ENCODE results near the gene AR. TPM values are rescaled to one million over a fixed set of nuclear protein-coding genes. Genes with fewer than 3 reads are reported as not detected.

Gene AR
- total RNA-seq, 1 donor from 2014 or later: not detected

DNA sequence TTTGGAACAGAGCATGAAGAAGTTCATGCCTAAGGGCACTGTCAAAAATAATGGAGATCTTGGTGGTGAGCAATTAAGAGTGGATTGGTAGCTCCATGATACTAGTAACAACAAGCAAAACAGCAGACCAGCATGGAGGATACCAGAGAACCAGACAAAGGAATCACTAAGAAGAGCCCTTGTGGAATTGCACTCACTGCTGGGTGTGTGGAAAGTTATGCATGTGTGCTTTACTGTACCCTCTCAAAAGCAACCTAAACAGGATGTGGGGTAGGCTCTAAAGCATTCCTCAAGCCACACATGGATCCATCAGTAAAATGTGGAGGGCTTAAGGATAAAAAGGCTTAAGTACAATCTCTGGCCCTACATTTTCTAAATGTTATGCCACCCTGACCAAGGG lies 69.5 kb downstream of the AR start:
- Mint-ChIP-seq H3K9me3 (peaks cover 3% of the 10 kb centered on the region), H3K27me3 (no peaks in the 10 kb centered on the region), H3K27ac (no peak overlapping the region), H3K36me3 (ENCODE audit: low read depth) (no peaks in the 10 kb centered on the region), H3K4me1 (no peaks in the 10 kb centered on the region), H3K4me3 (no peak overlapping the region)
- CTCF ChIA-PET: no interaction called here
- no peak for DNase-seq
- TF ChIP-seq, protein P1, sequence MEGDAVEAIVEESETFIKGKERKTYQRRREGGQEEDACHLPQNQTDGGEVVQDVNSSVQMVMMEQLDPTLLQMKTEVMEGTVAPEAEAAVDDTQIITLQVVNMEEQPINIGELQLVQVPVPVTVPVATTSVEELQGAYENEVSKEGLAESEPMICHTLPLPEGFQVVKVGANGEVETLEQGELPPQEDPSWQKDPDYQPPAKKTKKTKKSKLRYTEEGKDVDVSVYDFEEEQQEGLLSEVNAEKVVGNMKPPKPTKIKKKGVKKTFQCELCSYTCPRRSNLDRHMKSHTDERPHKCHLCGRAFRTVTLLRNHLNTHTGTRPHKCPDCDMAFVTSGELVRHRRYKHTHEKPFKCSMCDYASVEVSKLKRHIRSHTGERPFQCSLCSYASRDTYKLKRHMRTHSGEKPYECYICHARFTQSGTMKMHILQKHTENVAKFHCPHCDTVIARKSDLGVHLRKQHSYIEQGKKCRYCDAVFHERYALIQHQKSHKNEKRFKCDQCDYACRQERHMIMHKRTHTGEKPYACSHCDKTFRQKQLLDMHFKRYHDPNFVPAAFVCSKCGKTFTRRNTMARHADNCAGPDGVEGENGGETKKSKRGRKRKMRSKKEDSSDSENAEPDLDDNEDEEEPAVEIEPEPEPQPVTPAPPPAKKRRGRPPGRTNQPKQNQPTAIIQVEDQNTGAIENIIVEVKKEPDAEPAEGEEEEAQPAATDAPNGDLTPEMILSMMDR (IDR thresholded peaks at IDR 0.05): no peak
- ATAC-seq (ENCODE audit: low read depth): no peak
- POLR2A ChIA-PET: no interaction called here
- intact Hi-C loops (cut with micrococcal nuclease): no loop called here

DNA sequence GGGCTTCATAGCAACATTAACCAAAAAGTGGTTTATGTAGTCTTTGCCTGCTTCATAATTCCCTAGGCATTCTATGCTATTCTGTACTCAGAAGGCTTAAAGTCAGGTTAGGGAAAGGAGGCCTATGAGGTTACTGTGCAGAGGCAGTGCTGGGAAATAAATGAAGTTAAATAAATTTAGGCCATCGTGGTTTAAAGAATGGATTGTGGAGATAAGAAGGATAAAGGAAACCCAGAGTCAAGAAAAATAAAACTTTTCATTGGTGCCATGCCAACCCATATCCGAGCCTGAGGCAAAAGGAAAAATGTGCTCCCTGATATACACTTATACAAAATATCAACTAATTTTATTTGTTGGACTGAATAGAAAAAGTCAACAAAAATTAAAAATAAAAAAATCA lies 70.2 kb downstream of the AR start:
- no peaks in the 10 kb centered on the region for H3K36me3 Mint-ChIP-seq (ENCODE audit: low read depth)
- CTCF ChIA-PET: no interaction called here
- POLR2A ChIA-PET: no interaction called here
- no peak overlapping the region for H3K27ac Mint-ChIP-seq
- no peak for ATAC-seq (ENCODE audit: low read depth)
- H3K4me3 Mint-ChIP-seq: no peak overlapping the region
- intact Hi-C loops (cut with micrococcal nuclease): no loop called here
- H3K4me1 Mint-ChIP-seq: no peaks in the 10 kb centered on the region
- no peak for DNase-seq
- H3K9me3 Mint-ChIP-seq: peaks cover 3% of the 10 kb centered on the region
- TF ChIP-seq, protein P1 (IDR thresholded peaks at IDR 0.05): no peak
- H3K27me3 Mint-ChIP-seq: no peaks in the 10 kb centered on the region

DNA sequence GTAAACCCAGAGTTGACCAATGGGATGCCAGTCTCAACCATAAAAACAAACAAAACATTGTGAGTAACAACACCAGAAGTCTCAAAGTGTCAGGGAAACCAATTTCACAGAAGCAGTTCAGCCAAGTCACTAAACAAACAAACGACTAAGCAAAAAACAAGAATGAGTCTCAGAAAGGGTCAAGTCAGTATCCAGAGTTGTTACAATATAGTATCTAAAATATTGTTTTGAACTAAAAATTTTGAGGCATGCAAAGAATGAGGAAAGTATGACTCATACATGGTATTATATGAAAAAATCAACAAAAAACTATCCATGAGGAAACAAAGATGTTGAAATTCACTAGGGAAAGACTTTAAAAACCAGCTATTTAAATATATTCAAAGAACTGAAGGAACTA lies 70.6 kb downstream of the AR start:
- Mint-ChIP-seq H3K4me3 (no peak overlapping the region), H3K9me3 (peaks cover 3% of the 10 kb centered on the region), H3K36me3 (ENCODE audit: low read depth) (no peaks in the 10 kb centered on the region), H3K27ac (no peak overlapping the region), H3K4me1 (no peaks in the 10 kb centered on the region), H3K27me3 (no peaks in the 10 kb centered on the region)
- ChIA-PET POLR2A (no interaction called here), CTCF (no interaction called here)
- no peak for ATAC-seq (ENCODE audit: low read depth)
- DNase-seq: no peak
- TF ChIP-seq, protein P1 (IDR thresholded peaks at IDR 0.05): no peak
- intact Hi-C loops (cut with micrococcal nuclease): no loop called here

GRCh38 chrX:67619253-67619652 lies 75.4 kb downstream of the AR start:
- H3K27me3 Mint-ChIP-seq: no peaks in the 10 kb centered on the region
- no peaks in the 10 kb centered on the region for H3K36me3 Mint-ChIP-seq (ENCODE audit: low read depth)
- TF ChIP-seq, protein P1 (IDR thresholded peaks at IDR 0.05): no peak
- H3K27ac Mint-ChIP-seq: no peak overlapping the region
- ChIA-PET CTCF (no interaction called here), POLR2A (no interaction called here)
- no peak for ATAC-seq (ENCODE audit: low read depth)
- no peak overlapping the region for H3K4me3 Mint-ChIP-seq
- intact Hi-C loops (cut with micrococcal nuclease): no loop called here
- DNase-seq: no peak
- H3K4me1 Mint-ChIP-seq: no peaks in the 10 kb centered on the region
- peaks cover 1% of the 10 kb centered on the region for H3K9me3 Mint-ChIP-seq

GRCh38 chrX:67622053-67622585 lies 78.3 kb downstream of the AR start:
- intact Hi-C loops (cut with micrococcal nuclease): no loop called here
- no peaks in the 10 kb centered on the region for H3K4me1 Mint-ChIP-seq
- ChIA-PET CTCF (no interaction called here), POLR2A (no interaction called here)
- H3K27ac Mint-ChIP-seq: no peak overlapping the region
- no peak for DNase-seq
- TF ChIP-seq, protein P1 (IDR thresholded peaks at IDR 0.05): no peak
- H3K36me3 Mint-ChIP-seq (ENCODE audit: low read depth): no peaks in the 10 kb centered on the region
- ATAC-seq (ENCODE audit: low read depth): no peak
- H3K9me3 Mint-ChIP-seq: no peaks in the 10 kb centered on the region
- H3K4me3 Mint-ChIP-seq: no peak overlapping the region
- H3K27me3 Mint-ChIP-seq: no peaks in the 10 kb centered on the region
